Measurements from ENCODE around the gene MRGPRX3.

Gene MRGPRX3

DNA sequence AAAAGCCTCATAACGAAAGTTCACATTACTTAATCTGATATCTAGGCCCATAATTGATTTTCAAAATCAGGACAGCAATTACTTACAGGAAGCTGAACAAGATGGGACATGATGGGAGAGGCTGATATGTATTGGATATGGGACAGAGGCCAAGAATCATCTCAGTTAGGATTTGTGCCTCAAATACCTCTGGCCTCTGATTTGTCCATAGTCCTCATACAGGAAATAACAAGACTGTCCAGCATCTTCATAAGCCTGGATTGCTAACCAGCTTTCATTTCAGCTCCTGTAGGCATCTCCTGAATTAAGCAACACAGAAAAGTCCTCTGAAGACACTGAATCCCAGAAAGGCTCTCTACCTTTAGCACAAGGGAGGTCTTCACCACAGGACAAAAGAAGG lies 36.0 kb downstream of the MRGPRX3 start:
- no peak for DNase-seq (ENCODE audit: low spot score)

- peak; percentile 11 for DNase-seq (ENCODE audit: low spot score)
Measured at GRCh38 chr11:18171377-18172000, 39.1 kb downstream of the MRGPRX3 start.

- no peak for DNase-seq (ENCODE audit: low spot score)
Measured at GRCh38 chr11:18172666-18173065, 40.3 kb downstream of the MRGPRX3 start, which contains the start of gene MRGPRX4. MRGPRX4 (plus strand) TSS chr11:18172837; CDS start chr11:18173257, 420 bp downstream.

DNA sequence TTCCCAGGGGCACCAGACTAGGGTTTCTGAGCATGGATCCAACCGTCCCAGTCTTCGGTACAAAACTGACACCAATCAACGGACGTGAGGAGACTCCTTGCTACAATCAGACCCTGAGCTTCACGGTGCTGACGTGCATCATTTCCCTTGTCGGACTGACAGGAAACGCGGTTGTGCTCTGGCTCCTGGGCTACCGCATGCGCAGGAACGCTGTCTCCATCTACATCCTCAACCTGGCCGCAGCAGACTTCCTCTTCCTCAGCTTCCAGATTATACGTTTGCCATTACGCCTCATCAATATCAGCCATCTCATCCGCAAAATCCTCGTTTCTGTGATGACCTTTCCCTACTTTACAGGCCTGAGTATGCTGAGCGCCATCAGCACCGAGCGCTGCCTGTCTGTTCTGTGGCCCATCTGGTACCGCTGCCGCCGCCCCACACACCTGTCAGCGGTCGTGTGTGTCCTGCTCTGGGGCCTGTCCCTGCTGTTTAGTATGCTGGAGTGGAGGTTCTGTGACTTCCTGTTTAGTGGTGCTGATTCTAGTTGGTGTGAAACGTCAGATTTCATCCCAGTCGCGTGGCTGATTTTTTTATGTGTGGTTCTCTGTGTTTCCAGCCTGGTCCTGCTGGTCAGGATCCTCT lies 41.0 kb downstream of the MRGPRX3 start:
- no peak for DNase-seq (ENCODE audit: low spot score)

Small RNA genes within 50 kb of the gene (small RNA-seq; reads per million reads assigned to genes)
- 0 reads per million in 2 experiments for gene HIGD1AP5
